Stimulated activated naive CD4-positive, alpha-beta T cell treated with Interleukin-2 at 50 U/mL for 16 hours (primary cell): ENCODE data around the gene ACCS.

Source experiments
- DNase-seq: peaks from one replicate; lab custom pipeline; 2025; lab: John Stamatoyannopoulos, UW

Gene ACCS

DNA sequence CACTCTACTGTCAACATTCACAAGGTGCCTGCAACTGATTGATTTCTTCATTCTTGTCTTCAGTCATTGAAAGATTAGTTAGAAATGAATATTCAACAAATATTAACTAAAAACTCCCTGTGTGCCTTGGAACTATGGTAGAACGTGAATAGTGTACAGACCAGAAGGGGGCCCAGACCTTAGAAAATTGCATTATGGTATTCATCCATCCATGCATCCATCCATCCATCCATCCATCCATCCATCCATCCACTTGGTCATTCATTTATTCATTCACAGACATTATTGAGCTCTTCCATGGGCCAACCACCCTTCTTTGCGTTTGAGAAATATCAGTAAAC is 28.4 kb upstream of the ACCS start:
- DNase-seq = no peak

DNA sequence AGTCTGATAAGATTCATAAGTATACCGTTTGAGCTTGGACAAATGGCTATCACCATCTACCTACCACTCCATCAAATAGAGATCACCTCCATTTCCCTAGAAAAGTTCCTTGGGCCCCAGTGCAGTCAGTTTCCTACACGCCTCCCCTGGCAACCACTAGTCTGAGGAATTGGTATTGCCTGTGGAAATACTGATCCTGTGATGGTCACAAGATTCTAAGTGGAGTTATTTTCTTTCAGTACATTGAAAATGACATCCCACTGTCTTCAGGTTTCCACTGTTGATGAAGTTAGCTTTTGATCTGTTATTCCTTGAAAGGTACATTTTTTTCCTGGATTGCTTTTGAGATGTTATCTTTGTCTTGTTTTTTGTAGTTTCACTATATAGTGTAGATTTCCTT is 22.9 kb upstream of the ACCS start:
- DNase-seq = no peak

DNA sequence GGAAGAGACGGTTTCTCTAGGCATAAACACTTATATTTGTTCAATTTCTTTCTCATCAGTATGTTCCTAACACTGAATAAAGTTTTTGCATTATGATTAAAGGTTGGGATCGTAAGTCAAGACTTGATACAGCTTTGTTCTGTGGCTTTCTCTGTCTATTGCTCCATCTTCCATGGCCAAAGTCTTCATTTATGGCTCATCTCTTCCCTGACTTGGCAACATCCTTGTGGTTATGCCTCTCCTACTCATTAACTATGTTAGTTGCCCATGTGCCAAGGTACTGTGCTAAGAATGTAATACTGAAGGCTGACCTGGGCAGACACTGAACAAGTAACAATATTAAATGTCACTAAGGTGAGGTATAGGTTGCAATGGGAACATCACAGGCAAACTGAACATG is 19.9 kb upstream of the ACCS start:
- no peak for DNase-seq

DNA sequence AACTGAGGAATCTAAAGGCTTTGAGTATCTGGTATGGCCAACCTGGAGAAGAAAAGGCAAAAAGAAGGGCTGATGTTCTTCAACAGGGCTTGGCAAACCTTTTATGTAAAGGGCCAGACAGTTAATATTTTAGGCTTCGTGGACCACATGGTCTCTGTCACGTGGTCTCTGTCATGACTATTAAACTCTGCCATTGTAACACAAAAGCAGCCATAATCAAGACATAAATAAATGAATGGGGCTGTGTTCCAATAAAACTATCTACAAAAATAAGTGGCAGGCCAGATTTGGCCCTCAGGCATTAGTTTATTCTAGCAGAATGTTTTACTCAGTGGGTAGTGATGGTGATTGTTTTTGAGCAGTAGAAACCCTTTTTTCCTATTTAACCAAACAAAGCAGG is 18.8 kb upstream of the ACCS start:
- no peak for DNase-seq

GRCh38 chr11:44047931-44048431 is 18.1 kb upstream of the ACCS start, which contains the start of gene ACCSL:
TSS of gene ACCSL (plus strand) at chr11:44047981. CDS start at chr11:44048037, 56 bp downstream.
- no peak for DNase-seq

GRCh38 chr11:44049832-44050231 is 16.2 kb upstream of the ACCS start:
- no peak for DNase-seq

- DNase-seq = no peak
Observed at GRCh38 chr11:44051171-44051570, 14.9 kb upstream of the ACCS start.

DNA sequence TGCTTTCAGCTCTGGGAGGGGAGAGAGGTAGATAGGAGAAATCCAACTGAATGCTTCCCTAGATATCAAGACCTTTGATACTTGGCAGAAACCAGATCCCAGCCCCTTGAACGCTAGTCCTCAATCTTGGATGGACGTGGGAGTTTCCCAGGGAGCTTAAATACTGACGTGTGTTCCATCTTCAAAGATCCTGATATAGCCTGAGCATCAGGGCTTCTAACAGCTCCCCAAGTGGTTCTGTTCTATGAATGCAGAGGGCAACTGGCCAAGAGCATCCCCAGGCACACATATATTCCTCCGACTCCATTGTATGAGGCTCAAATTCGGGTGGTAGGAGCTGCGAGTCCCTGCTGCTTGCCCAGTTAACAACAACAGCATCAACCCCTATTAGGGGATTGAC is 8.7 kb upstream of the ACCS start:
- DNase-seq = no peak

- no peak for DNase-seq
Observed at GRCh38 chr11:44058275-44058674, 7.8 kb upstream of the ACCS start.

GRCh38 chr11:44065161-44065661 is 859 bp upstream of the ACCS start:
- DNase-seq = no peak

- no peak for DNase-seq
Observed at GRCh38 chr11:44066732-44067141, 667 bp downstream of the ACCS start.

- no peak for DNase-seq
Observed at GRCh38 chr11:44067266-44067665, 1.2 kb downstream of the ACCS start.

DNA sequence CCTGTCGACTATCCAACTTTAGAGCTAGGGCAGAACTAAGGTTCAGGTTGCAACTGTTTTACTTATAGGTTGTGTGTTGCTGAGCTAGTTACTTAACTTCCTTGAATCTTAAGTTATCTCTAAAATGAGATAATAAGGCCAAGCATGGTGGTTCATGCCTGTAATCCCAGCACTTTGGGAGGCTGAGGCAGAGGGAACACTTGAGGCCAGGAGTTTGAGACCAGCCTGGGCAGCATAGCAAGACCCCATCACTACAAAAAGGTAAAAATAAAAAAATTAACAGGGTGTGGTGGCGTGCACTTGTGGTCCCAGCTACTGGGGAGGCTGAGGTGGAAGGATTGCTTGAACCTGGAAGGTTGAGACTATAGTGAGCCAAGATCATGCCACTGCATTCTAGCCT is 2.1 kb downstream of the ACCS start:
- no peak for DNase-seq

- no peak for DNase-seq
Observed at GRCh38 chr11:44071157-44071556, 5.1 kb downstream of the ACCS start.

DNA sequence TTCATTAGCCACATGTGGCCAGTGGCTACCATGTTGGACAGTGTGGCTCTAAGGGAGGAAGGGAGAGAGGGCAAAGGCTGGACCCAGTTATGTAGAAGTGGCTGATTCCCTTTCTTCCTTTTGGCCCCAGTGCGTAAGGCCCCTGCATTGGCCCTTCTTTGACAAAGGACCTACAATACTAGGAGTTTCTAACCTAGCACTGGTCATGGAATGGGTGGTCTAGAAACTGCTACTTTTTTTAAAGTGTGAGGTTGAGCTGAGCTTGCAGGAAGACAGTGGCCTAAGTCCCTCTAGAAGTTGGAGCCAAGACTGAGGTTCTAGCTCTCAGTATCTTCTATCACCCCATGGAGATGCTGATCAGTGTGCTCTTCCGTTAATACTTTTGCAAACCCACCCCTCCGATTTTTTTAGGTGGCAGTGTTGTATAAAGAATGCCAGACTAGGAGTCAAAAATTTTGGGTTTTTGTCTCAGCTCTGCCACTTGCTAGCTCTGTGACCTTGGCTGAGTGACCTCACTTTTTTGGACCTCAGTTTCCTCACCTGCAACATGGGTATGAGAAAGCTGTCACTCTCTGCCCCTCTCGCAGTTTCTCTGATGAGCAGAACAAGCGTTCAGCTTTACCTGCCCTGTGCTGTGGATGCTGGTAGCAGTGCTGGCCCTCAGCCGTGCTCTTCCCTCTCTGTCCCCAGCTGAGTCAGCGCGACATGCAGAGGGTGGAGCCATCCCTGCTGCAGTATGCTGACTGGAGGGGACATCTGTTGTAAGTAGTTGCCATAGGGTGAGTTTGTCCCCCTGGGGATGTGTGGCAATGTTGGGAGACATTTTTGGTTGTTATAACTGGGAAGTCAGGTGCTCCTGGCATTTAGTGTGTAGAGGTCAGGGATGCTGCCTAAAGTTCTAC is 6.9 kb downstream of the ACCS start:
- no peak for DNase-seq

GRCh38 chr11:44078794-44079193 is 12.7 kb downstream of the ACCS start:
- DNase-seq = no peak

DNA sequence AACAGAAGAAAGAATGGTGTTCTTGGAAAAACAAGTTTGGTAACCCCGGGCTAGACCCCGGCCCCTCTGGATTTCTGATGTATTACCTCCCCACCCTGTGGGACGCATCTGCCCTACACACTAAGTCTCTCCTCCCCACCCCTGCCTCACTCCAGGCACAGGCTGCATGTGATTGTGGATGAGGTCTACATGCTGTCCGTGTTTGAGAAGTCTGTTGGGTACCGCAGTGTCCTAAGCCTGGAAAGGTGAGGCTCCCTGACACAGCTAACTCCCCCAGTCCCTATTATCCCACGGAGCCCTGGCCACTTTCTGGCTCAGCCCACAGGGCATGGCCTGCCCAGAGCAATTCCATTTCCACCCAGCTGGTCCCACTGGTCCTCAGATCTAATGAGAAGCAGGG is 13.3 kb downstream of the ACCS start:
- no peak for DNase-seq

DNA sequence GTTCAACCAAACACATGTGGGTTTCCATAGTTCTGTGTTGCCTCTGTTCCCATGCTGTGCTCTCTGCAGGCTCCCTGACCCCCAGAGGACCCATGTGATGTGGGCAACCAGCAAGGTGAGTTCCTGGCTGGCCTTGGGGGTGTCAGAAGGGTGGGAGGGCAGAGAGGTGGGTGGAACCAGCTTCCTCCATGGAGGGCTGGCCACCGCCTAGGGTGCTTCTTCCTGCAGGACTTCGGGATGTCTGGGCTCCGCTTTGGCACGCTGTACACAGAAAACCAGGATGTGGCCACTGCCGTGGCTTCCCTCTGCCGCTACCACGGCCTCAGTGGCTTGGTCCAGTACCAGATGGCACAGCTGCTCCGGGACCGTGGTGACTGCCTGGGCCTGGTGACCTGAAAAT is 14.9 kb downstream of the ACCS start:
- DNase-seq = no peak

- no peak for DNase-seq
Observed at GRCh38 chr11:44082645-44083044, 16.6 kb downstream of the ACCS start.

- no peak for DNase-seq
Observed at GRCh38 chr11:44083433-44083832, 17.4 kb downstream of the ACCS start.

DNA sequence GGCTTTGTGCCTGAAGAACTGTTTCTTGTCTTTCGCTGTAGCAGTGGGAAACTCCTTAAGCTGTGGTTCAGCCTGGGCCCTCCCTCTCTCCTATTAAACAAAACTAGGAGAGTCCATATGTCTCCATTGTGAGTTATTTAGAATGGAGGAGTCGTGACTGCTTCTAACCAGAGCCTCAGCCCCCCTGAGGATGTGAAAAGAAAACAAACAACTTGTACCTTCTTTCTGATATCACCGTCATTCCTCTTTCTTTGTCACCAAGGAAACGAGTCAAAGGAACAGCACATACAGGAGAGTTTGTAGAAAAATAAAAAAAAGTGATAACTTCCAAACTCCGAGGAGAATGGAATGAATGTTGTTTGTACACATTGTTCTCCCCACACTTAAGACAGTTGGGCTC is 17.8 kb downstream of the ACCS start:
- no peak for DNase-seq

DNA sequence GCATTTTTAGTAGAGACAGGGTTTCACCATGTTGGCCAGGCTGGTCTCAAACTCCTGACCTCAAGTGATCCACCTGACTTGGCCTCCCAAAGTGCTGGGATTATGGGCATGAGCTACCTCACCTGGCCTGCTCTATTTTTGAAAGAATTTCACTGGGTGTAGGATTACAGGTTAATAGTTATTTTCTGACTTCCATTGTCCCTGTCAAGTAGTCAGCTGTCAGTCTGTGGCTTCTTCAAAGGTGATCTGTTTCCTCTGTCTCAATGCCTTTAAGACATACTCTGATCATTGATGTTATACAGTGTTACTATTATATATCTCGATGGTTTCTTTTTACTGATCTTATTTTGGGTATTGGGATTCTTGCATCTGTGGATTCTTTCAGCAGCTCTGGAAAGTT is 19.3 kb downstream of the ACCS start:
- DNase-seq = no peak

DNA sequence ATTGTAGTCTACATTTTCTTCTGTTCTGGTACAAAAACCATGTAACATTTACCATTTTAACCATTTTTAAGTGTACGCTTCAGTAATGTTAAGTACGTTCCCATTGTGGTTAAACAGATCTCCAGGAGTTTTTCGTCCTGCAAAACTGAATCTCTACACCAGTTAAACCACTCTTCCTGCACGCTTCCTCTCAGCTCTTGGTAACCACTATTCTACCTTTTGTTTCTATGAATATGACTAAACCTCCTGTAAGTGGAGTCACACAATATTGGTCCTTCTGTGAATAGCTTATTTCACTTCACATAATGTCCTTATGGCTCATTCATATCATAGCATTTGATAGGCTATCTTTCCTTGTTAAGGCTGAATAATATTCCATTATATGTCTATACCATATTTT is 22.3 kb downstream of the ACCS start:
- DNase-seq = no peak

GRCh38 chr11:44088871-44089270 is 22.8 kb downstream of the ACCS start:
- DNase-seq = no peak
